ENCODE results near the gene MRPL43.

MRPL43 gene

DNA sequence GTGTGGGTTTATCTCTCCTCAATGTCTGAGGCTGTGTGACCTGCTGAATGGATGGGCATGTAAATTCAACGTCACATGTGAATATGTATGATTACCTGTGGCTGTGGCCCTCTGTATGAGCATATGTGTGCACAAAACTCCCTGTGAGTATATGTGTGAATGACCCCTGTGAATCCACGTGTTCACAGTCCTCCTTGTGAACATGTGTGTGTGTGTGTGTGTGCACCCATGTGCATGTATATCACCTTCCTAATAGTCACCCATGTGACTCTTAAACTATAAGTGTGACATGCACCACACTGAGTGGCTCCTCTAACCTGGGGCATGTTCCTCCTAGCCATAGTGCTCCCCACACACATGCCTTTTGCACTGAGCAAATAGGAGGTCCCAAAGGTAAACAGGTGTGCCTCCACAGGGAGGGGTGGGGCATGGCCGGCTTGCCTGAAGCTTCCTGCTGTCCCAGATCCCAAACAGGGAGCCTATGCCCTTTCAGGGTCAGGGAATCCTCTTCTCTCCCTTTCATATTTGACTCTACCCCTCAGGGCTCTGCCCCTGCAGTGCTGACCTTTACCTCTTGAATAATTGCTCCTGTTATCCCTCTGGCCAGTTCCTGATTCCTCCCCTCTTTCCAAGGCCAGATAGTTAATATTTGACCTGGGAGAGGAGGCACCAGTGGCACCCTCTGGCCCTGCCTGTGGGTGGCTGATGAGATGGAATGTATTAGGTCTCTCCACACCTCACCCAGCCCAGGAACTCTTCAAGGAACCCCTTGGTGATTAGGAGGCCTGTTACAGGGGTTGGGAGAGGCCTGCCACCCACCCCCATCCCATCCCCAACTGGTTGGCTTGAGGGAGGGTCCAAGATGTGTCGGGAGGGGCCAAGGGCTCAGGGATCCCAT, 16.1 kb downstream of the MRPL43 start:
- Histone ChIP-seq H3K4me3 (no peak overlapping the region), H3K27ac (no peak overlapping the region)

DNA sequence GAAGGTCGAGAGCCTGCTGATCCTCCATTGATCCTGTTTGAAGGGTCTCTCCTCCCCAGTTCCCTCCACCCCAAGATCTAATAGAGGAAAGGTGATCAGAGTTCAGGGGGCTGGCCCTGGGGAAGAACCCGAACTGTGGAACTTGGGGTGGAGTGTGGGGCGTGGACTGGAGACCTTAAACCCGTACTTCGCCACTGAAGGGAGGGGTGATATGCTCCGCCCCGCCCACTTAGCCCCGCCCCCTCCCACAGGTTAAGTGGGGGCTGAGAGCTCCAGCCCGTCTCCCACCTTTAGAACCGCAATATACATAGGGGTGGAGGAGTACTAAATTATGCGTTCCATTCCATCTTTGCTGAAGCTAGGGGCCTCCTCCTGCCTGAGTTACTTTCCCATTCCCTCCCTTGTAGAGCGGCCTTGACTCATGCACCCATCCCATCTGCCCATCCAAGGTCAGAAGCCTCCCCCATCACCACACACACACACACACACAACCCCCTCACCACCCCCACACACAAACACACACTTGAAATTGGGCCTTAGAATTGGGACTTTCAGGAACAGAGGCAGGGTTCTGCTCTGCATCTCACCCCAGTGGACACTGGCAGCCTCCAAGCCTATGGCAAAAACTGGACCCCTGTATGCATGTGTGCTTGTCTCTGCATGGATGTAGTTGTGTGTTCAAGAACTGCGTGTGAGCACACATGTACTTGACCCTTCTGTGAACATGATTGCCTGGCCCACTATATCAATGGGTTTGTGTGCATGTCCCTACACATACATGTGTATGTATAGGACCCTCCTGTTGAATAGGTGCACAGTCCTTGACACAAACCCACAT, 17.0 kb downstream of the MRPL43 start:
- peak overlapping the region in 5 of 21 experiments; percentile 18 to 50 (median 36) for H3K27ac ChIP-seq
- H3K4me3 ChIP-seq = peak overlapping the region; percentile 35 to 57 (median 44)

DNA sequence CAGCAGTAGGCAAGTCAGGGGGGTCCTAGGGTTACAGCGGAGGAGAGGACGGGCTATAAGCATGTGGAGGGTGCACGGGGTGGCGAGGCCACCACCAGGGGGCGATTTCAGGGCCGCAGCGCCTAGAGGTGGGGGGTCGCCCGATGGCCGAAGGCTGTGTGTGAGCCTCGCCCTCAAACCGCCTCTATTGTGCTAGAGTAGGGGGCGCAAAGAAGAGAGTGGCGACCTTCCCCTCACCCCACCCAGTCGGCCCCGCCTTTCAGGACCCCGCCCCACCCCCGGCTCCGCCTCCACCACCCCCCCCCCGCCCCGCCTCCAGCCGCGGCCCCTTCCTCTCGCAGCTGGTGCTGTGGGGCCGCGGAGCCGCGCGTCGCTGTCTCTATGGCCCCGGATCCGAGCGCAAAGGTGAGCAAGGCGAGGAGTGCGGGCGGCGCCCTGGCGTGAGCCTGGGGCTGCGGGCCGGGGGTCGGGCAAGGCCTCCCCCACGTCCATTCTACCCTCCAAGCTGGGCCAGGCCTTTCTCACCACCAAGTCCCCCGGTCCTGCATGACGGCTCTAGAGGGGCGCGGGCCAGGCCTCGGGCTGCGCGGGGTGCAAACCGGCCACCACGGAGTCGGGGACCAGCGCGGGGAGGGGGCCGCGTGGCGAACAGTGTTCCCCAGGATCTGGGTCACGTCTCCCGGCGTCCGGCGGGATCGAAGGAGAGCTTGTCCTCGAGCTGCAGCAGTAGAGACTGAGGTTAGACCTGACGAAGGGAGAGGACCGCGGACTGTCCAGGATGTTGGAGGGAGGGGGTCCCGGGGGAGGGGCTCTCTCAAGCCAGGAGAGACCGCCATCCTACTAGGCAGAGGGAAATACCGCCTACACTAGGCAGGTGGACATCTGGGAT, 17.9 kb downstream of the MRPL43 start, which contains the start of gene SEMA4G:
Gene SEMA4G (plus strand): TSS at position 318 of the 889 bp plus-strand sequence. CDS start 3,409 bp downstream, outside the sequence.
- peak within 1 kb of the TSS in 13 of 21 experiments; percentile 4 to 60 (median 31) for H3K27ac ChIP-seq

DNA sequence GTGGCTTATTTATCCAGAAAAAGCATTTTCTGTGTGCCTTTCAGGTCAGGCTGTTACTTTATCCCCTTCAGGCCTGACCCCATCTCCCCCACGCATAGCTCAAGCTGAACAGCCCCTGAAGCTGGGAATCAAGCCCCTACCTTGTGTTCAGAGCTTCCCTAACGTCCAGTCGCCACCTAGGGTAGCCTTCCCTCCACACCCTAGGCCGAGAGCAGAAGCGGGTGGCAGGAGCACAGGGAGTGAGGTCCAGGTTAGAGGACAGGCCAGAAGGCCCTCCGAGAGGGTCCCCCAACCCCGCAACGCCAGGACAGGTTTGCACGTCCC, 18.5 kb downstream of the MRPL43 start:
- peak overlapping the region in 3 of 21 experiments; percentile 18 to 60 (median 37) for H3K27ac ChIP-seq
- peak overlapping the region; percentile 35 to 57 (median 44) for H3K4me3 ChIP-seq

More for the DNA sequence above, 17.9 kb downstream of the MRPL43 start, which contains the start of gene SEMA4G:
- peak within 1 kb of the TSS; percentile 35 to 57 (median 44) for H3K4me3 ChIP-seq

DNA sequence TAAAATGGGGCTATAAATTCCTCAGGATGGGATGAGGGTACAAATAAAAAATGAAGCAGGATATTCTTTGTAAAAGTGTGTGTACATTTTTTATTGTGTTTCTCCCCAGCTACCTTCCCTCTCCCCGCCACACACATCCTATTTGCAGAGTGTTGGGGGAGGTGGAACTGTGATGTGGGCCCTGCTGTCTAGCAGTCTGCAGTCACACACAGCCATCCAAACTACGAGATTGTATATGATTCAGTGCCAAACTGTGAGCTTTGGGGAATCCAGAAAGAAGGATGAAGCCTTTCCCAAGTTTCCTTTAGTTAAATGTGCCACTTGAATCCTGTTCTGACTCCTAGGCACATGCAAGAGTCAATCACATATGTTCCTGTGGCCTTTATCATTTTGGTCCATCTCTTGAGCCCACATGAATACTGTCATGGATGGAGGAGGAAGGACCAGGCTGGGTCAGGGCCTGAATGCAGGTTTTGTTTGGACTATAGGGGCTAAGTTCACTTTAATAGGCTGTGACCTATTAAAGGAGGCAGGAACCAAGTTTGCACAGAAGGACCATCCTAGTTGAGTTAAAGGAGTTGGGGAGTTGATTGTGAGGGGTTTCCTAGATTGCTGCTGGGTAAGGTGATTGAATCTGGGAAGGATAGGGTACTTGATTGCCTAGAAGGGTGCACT, 19.1 kb downstream of the MRPL43 start:
- Histone ChIP-seq H3K27ac (no peak overlapping the region), H3K4me3 (no peak overlapping the region)

DNA sequence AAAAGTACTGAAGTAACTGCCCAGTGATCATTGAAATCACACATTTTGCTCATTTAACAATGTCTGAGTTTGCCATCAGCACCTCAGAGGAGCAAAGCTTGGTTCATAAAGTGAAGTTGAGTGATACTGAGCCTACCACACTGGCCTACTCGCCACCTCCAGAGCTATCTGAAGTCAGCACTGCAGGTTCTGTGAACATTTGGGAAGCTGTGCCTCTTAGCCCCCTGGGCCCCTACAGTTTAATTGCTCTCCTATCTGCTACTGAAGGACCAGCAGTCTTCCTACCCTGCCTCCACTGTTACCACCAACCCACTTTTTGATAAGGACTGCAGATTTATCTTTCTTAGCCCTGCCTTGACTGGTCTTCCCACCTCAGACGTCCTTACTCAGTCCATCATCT, 20.0 kb downstream of the MRPL43 start:
- no peak overlapping the region for H3K27ac ChIP-seq
- no peak overlapping the region for H3K4me3 ChIP-seq

DNA sequence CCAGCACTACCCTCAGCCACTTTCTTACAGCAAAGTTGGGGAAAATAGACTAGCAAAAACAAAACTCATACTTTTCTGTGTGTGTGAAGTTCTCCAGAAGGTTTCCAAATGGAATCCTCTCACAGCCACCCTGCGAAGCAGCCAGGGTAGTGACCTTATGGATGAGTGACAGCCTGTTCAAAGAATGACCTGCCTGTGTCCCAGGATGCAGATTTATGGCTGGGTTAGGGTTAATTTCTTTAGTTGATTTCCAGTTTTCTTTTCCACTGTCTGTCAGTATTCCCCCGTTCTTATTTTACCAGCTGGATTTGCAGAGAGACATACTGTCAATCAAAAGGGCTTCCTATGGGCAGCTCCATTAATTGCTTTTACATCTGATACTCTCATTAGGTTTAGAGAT, 20.4 kb downstream of the MRPL43 start:
- Histone ChIP-seq H3K27ac (no peak overlapping the region), H3K4me3 (no peak overlapping the region)

DNA sequence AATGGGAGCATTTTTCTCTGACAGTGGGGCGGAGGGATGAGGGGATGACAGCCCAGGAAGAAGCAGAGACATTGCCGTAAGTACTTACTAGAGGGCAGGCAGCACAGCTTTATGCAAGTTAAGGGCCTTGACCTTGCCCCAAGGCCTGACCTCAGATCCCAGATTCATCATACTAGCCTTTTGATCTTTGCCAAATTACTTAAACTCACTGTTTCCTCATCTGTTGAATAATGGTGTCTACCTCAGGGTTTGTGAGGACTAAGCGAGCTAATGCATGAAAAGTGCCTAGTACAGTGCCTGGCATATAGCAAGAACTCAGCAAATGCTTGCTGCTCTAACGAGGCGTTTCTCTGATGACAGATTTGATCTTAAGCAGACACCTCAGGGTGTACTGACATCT, 21.5 kb downstream of the MRPL43 start:
- H3K27ac ChIP-seq = no peak overlapping the region
- H3K4me3 ChIP-seq = no peak overlapping the region

DNA sequence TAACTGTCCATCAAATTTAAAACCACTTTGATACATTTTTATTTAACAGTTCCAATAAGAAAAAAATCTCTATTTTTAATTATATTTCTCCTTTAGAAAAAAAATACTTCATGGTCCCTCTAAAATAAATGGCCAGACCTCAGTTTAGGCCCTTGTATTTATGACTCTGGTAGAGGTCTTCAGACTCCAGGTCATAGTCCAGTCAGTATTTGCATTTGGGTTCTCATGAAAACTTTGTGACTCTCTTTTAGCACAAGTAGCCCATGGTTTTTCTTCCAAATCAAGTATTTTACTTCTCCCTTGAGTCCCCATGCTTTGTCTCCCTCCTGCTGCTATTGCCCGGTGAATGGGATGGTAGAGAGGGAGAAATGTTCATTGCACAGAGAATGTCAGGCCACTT, 23.5 kb downstream of the MRPL43 start:
- Histone ChIP-seq H3K4me3 (no peak overlapping the region), H3K27ac (no peak overlapping the region)

DNA sequence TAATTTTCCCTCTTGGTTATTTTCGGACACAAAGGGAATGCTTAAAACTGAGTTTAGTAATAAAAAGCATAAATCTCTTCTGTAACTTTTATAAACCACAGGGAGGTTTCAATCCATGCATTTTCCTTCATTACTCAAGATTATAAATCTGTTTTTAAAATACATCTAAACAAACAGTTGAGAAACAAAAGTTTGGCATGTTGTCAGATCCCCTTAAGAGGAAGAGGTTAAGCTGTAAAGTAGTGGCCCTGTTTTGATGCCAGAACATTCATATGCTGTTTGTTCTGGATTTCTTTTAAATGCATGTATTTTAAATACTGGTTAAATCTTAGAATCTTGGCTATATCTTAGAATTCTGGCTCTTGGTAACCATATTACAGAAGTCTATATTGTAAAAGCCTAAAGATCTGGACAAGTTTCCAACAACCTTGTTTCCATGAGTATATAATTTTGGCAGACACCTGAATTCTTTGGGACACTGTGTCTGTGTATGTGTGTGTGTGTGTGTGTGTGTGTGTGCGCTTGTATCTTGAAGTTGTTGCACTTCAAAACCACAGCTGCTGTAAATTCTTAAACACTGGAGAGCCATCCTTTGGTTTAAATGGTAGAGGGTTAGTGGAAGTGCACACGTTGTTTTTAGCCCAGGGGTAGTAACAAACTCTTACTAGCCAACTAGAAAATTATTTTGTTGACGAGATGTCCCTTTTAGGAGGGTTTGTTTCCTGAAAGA, 24.8 kb downstream of the MRPL43 start:
- Histone ChIP-seq H3K27ac (no peak overlapping the region), H3K4me3 (no peak overlapping the region)

DNA sequence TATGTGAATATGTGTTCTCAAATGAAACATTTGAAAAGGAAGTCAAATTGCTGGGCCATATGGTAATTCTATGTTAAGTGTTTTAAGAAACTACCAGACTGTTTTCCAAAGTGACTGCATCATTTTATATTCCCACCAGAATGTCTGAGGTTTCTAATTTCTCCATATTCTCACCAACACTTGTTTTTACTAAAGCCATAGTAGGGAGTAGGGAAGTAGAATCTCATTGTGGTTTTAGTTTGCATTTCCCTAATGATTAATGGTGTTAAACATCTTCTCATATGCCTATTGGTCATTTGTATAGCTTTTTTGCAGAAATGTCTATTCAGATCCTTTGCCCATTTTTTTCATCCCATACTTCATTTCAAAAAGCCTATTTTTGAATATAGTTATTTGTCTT, 27.0 kb downstream of the MRPL43 start:
- H3K27ac ChIP-seq = no peak overlapping the region
- no peak overlapping the region for H3K4me3 ChIP-seq

DNA sequence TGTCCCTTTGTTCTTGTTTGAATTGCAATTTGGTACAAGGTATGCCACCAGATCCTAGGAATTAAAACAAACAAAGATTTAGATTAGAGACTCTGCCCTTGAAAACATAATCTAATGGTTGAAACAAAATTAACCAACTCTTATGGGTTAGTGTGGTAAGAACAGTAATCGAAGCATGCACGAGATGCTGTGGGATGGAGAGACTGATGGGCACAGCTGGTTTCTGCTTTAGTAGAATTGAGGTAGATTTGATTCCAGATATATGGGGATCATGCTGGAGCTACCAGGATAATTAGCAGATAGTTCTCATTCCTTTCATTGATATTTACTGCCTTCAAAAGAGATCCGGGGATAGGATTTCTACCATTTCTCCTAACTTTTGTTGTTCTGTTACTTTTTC, 38.4 kb downstream of the MRPL43 start:
- Histone ChIP-seq H3K27ac (no peak overlapping the region), H3K4me3 (no peak overlapping the region)

DNA sequence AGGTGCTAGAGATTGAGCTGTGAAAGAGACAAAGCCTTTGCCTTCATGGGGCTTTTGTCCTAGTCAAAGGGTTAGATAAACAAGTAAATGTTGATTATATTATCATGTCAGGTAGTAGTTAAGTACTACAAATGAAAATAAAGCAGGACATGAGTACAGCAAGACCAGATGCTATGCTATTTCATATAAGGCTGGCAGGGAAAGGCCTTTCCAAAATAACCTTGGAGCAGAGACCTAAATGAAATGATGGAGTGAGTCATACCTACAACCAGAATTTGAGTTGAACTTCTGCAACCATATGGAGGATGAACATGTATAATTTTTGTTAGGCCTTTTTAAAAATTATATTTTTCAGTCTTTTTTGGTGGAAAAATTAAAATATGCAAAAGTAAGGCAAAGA, 41.5 kb downstream of the MRPL43 start:
- no peak overlapping the region for H3K4me3 ChIP-seq
- H3K27ac ChIP-seq = no peak overlapping the region

DNA sequence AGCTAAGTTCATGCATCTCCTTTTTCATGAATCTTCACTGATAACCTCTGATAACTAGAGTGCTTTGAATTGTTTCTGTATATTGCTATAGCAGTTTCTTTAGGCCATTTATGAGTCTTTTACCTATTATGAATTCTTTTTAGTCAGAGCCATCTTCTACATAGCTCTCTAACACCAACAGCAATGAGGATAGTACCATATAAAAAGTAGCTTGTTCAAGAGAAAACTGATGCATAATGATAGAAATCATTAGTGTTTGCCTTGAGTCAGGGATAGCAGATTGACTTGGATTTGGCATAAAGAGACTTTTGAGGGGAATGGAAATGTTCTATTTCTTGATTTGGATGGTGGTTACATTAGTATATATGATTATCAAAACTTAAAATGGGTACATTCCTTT, 43.8 kb downstream of the MRPL43 start:
- H3K27ac ChIP-seq = no peak overlapping the region
- no peak overlapping the region for H3K4me3 ChIP-seq

DNA sequence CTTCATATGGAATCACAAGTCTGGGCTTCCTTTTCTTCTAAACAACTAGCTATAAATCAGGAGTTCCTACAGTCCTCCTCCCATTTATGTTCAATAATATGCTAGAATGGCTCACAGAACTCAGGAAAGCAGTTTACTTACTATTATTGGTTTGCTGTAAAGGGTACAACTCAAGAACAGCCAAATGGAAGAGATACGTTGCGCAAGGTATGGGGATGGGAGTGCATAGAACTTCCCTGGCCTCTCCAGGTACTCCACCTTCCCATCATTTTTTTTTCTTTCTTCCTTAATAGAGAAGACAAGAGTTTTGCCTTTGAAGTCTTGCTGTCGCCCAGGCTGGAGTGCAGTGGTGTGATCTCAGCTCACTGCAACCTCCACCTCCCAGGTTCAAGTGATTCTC, 45.1 kb downstream of the MRPL43 start:
- no peak overlapping the region for H3K4me3 ChIP-seq

DNA sequence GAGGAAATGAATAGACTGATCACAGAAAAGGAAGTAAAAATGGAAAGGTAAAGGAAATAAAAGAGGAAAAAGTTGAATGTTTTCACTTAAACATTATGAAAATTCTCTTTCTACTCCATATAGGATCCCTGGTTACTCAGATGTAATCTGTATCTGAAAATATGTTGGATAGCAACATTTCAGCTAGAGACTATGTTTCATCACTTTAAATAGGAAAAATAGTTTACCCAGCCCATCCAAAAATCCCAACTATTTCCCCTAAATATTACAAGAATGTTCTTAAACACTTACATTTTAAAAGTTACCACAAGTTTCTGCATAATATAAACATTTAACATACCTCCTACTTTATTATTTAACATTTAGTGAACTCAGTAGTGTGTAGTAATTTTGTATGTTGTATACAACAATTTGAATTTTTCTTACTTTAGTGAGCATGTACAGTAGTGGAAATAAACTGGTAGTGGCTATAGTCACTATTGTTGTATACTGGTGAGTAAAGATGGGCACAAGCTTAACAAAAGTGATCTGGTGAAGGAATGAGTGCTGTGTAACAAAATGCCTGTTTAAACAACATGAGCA, 47.4 kb downstream of the MRPL43 start:
- Histone ChIP-seq H3K4me3 (no peak overlapping the region), H3K27ac (no peak overlapping the region)

More for the DNA sequence above, 45.1 kb downstream of the MRPL43 start:
- no peak overlapping the region for H3K27ac ChIP-seq
